HG03135 (cell line): Measurements from ENCODE around the gene ATF3.
"Not testable (repeated sequence)": the region's sequence is repeated elsewhere in the genome, so short reads cannot be mapped to it uniquely, and the experiment has no call there.

Experiments used
- ATAC-seq: cut with Tn5 transposase; IDR thresholded peaks from one replicate; pipeline ENCODE4 v1.9.1; 2021; ENCODE audit warnings: mild to moderate bottlenecking, moderate library complexity; ENCODE audit not compliant: unreplicated experiment

The ATF3 gene

DNA sequence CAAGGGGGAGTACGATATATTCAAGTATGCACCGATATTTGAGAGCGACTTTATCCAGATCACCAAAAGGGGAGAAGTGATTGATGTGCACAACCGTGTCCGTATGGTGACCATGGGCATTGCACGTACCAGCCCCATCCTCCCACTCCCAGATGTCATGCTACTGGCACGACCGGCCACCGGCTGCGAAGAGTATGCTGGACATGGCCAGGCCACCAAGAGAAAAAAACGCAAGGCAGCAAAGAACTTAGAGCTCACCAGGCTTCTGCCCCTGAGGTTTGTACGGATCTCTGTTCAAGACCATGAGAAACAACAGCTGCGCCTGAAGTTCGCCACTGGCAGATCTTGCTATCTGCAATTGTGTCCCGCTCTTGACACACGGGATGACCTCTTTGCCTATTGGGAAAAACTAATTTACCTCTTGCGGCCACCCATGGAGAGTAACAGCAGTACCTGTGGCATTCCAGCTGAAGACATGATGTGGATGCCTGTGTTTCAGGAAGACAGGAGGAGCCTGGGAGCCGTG lies 16.5 kb downstream of the ATF3 start:
- ATAC-seq: no peak

DNA sequence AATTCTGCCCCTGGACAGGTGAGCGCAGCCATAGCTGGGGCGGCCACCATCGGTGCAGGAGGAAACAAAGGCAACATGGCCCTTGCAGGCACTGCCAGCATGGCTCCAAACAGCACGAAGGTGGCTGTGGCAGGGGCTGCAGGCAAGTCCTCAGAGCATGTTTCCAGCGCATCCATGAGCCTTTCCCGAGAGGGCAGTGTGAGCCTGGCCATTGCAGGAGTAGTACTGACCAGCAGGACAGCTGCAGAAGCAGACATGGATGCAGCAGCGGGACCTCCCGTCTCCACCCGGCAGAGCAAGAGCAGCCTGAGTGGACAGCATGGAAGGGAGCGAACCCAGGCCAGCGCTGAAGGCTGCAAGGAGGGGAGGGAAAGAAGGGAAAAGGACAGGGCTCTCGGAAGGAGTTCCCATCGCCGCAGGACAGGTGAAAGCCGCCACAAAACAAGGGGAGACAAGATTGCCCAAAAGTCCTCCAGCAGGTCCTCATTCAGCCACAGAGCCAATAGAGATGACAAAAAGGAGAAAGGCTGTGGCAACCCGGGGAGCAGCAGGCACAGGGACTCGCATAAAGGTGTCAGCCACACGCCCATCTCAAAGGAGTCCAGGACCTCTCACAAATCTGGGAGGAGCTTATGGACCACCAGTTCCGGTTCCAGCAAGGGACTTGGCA lies 17.4 kb downstream of the ATF3 start:
- ATAC-seq: no peak

DNA sequence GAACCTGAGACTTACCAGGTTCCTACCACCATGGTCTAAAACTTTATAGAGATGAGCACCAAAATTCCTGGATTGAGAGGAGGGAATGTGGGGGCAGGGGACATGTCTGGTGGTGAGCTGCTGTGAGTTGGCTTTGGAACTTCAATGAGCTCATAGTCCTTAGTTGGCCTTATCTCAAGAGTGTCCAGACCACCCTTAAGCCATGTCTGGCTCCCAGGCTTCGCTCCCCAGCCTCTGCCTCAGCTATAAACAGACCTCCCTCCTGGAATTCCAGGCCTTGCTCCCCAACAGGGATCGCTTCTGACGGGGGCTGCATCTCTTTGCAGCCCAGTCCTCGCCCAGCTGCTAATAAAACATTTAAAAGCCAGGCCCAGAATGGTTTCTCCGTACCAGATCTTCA lies 19.5 kb downstream of the ATF3 start:
- ATAC-seq: no peak

DNA sequence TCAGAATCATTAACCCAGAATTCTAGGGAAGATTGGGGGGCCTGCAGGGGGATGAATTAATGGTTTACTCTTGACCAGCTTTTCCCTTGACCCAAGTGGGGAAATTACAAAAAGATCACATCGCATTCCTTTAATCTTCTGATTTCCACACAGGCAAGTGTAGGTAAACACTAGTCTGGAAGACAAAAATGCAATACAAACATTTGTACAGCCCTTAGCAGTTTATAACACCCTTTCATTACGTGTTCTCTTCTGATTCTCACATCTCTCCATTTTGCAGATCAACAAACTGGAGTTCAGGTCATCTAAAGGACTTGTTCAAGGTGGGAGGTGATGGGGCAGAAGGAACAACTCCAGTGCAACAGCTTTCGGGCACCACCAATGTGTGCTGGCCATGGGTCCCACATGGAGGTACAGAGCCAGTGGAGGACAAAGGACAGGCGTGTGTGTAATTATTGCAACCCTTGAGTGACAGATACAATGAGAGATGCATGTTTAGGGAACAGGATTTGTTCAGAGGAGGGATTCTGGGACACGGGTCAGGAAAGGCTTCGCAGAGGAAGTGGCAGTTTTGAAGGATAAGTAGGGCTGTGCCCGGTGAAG lies 20.4 kb downstream of the ATF3 start:
- no peak for ATAC-seq

DNA sequence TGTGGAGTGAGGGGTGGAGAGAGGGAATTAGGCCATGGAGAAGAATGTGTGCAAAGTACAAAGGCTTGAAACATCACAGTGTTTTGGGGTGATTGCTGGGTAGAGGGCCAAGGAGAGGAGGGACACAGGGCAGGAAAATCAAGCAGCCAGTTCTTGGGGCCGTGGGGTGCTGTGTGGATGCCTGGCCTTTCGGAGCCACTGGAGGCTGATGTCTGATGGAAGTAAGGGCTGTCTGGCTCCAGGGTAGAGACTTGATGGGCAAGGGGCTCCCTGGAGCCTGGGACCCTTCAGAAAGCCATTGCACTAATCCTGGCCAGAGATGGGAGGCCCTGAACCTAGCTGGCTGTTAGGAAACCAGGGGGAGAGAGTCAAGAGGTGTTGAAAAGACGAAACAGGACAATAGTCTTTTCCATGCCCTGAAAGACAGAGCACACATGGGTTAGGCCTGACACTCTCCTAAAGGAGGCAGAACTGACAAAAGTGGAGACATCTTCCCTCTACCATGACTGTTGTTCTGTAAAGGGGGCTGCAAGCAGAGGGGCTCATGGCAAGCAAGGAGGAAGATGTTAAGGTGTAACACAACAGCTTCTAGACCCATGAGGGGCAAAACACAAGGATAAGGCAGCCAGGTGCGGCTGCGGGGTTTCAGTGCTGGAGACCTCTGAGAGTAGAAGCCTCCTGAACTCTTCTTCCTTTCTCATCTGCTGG lies 21.0 kb downstream of the ATF3 start:
- ATAC-seq: peak; percentile 24

DNA sequence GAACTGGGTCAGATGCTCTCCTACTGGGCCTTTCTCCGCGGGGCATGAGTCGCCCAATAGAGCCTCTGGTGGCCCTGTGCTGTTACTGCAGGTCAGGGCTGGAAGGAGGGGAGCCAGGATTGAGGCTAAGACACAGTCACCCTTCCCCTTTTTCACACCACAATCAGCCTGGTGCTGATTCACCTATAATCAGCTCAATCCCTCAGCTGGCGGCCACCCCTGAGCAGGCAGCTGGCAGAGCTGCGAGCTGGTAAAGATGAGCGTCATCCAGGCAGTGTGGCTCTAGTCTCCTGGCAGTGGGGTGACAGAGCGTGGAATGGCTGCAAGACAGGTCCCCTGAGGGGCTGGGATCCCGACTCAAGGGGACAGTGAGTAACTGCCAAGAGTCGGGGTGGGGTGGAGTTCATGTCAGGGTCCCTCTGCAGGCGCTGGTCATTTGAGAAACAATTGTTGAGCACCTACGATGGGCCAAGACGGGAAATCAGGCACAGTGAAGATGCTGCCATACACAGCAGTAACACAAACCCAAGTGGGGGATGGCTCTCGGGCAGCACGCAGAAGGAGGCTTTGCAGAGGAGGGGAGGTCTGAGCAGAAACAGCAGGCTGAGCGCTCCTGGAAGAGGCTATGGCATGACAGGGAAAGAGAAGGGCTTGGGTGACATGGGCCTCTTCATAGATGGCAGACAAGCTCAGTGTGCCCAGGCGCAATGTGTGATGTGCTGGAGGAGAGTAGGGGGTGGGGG lies 21.8 kb downstream of the ATF3 start:
- ATAC-seq: peak; percentile 91

DNA sequence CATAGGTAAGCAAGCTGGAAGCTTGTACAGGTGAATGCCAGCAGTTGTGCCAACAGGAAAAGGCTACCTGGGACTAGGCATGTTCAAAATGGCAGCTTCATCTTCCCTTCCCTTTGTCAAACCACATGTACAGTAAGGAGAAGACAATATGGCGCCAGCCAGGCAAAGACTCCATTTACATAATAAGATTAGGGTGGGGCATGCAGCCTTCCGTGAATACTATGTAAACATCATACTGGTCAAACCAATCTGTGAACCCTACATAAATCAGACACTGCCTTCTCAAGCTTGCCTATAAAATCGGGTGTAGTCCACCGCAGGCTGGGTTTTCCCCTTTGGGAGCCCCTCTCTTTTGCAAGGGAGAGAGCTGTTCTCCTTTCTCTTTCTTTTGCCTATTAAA lies 24.6 kb downstream of the ATF3 start:
- ATAC-seq: no peak

DNA sequence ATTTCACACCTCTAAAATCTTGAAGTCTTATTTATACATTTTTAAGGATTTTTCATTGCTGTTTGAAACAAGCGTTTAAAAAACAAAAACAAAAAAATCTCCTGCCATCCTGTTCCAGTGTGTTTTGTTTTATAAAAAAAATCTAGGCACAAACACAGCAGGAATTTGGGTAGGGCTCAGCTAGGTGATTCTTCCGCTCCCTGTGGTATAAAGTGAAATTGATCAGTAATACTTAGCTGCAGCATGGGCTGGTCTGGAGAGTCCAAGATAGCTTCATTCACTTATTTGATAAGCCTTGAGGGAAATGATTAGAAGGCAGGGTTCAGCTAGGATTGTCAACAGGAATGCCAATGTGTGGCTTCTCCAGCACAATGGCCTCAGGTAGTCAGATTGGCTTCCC lies 25.7 kb downstream of the ATF3 start:
- ATAC-seq: no peak

DNA sequence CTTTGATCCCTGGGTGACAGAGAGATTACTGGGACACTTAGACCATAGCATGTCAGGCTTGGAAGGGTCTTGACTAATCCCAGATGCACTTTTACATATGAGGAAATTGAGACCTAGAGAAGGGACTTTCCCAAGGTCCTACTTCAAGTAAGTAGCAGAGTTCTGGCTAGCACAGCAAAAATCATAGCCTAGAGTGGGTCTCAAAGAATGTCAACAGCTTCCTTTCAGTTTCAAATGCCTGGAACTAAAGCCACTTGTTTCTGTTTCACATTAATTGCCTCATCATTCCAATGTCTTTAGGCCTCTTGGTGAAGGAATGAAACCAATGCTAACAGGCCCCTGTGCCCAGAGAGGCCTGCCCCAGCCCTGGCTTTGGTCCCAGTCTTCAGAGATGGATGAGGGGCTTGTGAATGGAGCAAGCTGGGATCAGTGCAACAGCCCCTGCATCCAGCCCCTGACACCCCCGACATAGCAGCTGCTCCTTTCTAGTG lies 26.6 kb downstream of the ATF3 start:
- ATAC-seq: no peak

DNA sequence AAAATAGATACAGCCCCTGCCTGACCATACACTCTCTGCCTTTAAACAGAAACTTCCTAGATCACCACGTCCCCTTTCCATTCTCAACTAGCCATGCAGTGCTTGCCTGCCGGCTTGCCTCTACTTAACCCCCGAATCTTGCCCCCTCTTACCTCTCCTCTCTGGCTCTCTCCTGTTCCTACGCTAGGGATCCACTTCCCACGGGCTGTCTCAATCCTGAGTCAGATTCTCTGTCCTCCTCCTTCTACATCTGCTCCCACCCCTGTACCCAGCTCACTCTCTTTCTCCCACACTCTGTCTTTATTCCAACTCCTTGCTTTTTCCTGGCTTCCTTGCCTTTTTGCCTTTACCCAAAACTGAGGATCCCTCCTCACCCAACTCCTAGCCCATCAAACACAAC lies 29.3 kb downstream of the ATF3 start:
- no peak for ATAC-seq

DNA sequence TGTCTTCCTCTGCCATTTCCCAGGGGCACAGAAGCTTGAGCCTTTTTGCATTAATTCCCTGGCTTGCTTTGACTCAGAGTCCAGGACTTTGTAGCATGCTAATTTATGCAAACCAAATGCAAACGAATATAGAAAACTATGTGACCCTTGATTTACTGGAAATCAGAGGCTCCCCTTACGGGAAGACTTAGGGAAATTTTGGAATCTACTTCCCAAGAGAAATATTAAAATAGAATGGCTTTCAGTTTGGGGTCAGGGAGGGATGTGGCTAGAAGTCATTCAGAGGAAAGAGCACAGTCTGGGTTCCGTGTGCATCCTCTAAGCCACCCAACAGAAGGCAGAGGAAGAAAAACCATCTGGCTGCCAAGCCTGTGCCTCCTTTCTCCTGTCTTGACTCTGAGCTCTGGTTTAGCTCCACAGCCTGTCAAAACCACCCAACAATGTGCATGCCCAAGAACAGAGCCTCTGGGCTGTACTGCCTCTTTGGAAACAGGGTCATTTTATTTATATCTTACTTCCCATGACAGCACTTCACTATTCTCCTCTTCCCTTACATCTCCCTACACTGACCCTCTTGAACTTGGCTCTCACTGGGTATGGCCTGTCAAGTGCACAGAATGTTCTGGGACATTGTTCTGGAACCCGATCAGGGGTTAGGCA lies 30.1 kb downstream of the ATF3 start:
- no peak for ATAC-seq

DNA sequence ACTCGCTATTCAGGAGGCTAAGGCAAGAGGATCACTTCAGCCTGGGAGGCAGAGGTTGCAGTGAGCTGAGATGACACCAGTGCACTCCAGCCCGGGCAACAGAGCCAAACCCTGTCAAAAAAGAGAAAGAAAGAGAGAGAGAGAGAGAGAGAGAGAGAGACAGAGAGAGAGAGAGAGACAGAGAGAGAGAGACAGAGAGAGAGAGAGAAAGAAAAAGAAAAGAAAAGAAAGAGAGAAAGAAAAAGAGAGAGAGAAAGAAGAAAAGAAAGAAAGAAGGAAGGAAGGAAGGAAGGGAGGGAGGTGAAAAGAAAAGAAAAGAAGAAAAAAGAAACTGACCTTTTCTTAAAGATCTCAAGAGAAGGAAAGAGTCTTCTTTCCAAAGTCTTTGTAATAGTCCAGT lies 31.0 kb downstream of the ATF3 start:
- not testable (repeated sequence) for ATAC-seq

DNA sequence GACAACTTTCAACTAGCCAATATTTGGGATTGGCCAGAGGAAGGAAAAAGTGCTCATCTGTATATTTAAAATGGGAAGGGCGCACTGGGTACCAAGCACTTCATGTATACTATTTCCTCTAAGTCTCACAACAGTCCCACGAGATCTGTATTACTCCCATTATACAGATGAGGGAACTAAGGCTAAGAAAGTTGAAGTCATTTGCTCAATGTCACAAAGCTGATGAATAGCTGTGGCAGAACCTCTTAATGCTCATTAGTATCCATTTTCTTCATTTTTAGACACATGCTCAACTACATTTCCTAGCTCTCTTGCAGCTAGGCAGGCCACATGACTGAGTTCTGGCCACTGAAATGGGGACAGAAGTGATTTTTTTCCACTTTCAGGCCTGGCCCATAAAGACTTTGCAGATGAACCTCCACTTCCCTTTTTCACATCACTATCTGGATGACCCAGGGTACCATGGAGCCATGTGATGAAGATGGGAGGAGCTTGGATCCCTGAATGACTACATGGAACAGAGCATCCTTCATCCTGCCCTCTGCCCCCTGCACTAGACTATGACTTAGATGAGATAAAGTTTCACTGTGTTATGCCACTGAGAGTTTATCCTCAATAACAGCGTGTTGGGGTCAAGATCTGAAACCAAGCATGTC lies 31.8 kb downstream of the ATF3 start:
- no peak for ATAC-seq

DNA sequence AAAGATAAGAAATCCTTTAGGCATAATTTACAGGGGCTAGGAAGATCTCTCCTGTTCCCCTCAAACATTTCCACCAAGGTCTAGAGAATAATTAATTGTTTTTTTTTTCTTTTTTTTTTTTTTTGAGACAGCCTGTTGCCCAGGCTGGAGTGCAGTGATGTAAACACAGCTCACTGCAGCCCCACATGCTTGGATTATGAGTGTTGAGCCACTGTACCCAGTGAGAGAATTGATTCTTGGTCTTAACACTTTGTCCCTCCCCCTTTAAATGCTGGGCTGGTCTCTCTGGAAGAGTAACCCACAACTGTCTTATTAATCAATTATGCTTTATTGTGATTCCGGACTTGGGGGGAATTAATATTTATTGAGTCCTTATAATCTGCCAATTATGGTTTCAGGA lies 33.4 kb downstream of the ATF3 start:
- no peak for ATAC-seq

DNA sequence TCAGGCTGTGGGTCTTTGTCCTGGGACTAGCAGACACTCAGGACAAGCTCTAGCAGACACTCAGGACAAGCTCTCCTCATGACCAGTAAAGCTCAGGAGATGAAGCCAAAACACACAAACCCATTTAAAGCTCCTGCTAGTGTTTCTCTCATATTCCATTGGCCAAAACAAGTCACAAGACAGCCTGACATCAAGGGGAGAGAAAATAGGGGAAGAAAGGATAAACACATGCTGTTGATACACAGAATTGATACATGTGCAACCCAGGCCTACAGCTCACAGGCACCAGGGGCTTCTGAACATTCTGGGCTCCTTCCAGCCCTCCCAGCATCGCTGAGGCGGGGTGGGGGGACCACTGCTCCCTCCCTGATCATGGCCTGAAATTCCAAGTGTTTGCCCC lies 35.3 kb downstream of the ATF3 start:
- ATAC-seq: no peak

DNA sequence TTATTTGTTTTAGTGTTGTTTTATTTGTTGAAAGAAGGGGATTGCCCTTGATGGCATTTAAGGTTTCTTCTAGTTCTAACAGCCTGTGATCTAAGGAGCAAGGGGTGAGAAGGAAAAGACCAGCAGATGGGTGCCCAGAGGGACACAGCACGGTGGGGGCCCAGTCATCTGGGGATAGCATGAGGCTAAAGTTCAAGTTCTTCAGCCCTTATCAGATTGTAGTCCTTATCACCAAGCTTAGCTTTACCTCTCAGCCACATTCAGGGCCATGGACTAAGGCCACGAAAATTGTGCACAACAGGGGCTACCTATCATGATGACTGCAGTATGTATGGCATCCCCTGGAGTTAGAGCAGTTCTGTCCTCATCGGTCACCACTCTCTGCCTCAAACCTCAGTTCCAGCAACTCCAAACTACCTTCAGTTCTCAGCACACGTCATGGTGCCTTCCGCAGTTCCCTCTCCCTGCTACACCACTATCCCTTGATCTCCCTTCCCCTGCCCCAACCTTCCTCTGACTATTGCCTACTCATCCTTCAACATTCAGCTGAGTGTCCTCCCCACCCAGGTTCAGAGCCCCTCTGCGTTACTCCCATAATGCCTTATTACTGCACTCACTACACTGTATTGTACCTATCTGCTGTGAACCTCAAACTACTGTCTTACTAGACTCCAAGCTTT lies 36.4 kb downstream of the ATF3 start:
- no peak for ATAC-seq

DNA sequence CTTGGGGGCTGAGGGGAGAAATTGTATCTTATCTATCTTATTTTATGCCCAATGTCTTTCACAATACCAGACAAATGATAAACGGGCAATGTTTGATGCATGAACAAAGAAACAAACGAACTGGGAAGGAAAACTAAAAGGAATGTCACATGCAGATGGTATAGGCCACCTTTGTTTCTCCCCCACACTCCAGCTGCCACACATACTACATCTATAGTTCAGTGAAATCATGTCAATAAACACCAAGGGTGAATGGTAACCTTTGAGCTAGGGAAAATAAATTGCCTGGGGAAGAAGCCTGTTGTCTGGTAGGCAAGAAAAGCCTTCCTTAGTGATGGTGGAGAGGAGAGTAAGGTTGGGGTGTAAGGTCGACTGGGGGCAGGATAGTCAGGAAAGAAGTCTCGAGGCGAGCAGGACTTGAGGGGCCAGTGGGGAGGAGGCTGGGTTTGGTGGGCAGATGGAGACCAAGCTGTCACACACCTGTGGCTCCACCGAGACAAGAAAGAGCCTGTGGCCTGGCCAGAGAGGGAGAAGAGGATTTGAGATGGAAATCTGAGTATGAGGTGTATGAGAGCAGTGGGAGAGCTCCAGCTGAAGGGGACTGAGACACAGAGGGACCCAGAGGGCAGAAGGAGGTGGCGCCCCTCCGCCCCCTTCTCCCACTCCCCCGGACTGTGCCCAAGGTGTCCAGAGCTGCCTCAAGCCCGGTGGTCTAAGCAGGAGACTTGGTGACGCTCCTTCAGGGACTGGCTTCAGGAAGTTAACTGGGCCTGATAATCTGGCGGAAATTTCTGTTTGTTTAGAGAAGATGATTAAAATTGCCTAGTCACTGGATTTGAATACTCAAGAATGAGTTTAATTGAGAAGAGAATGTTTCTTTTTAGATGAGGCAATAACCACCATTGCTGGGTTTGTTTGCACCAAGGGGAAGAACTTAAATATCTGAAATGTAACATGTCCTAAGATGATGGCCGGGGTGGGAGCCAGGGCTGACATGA lies 37.3 kb downstream of the ATF3 start:
- ATAC-seq: no peak

DNA sequence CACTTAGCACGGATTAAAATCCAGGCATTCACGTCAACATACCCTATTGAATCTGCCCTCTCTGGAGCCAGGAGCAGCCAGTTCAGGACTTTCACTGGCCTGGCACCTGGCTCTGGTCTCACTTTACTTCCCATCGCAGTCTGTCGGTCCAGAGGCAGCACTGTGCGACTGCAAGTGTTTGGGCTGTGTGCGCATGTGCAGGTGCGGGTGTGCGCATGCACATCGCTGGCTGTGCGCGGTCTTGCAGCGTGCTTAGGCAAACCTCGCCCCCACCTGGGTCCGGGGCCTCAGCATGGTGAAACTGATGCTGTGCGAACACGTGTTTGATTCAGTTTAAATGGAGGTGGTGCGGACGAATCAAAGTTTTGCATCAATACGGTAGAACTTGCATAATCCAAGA lies 38.0 kb downstream of the ATF3 start:
- ATAC-seq: no peak
